Activated gamma-delta T cell treated with anti-CD3 and anti-CD28 coated beads, Interleukin-2, amount 50 U/mL, for 16 hours (primary cell): ENCODE measurements around the gene SURF2.

Source experiments
- DNase-seq: peaks from one replicate; pipeline ENCODE4 v3.0.0-alpha.2; 2020; ENCODE audit warnings: low read depth

The SURF2 gene

GRCh38 chr9:133354766-133355165 is 1.6 kb upstream of the SURF2 start:
- DNase-seq: no peak

DNA sequence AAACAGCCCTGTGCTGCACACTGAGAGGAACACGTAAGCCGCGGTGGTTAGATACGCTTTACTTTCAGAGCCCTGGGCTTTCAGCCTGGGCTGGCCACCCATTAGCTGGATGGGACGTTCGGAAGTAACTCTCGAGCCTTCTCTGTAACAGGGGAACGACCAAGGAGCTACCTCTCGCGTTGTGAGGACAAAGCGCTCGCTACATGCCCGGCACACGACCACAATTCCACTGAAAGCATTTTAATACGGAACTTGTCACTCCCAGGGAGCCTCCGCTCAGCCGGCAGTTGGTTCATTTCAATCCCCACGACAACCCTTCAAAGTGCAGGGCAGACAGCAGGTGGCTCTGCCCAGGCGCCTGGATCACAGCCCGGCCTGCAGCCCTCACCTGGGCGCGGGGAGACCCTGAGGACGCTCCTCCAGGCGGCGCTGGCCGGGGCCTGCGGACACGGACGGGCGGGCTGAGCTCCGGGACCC is 431 bp upstream of the SURF2 start:
- no peak for DNase-seq

GRCh38 chr9:133357656-133358055 is 1.3 kb downstream of the SURF2 start:
- DNase-seq: no peak

- no peak for DNase-seq
Observed at GRCh38 chr9:133359399-133360175, 3.2 kb downstream of the SURF2 start.

DNA sequence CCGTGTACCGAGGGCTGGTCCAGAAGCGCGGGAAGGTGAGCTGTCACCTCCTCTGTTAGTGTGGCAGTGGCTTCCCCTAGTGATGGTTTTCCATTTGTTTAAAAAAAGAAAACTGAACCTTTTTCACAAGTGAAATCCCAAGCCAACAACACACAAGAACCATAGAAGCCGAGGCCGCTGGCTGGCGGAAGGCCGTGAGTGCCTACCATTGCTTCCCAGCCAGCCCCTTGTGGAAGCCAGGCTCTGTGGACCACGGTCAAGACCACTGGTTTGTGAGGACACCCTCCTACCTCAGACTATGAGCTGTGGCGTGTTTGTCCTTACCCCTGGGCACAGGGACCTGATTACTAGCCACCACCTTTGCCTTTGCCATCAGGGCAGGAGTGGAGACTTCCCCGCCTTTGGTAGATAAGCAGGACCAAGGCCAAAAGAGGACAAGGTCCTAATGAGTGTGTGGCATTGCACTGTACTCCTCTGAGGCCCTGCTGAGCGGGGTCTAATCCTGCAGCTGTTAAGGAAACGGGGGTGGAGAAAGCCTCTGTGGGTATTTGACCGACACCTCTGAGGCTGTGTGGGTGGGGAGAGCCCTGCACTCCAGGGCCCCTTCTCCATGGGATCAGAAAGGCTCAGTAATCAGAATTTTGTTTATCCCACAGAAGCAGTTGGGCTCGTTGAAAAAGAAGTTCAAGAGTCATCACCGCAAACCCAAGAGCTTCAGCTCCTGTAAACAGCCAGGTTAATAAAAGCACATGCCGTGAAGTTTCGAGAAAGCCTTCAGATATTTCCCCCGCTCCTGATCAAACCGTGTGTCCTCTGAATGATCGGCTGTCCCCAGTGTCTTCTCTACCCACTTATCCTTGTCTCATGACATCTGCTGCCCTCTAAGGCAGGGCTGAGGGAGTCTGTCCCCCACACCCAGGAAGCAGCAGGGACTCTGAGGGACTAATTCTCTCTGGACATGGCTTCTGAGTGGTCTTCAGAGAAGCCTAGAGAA is 4.3 kb downstream of the SURF2 start:
- DNase-seq: no peak

DNA sequence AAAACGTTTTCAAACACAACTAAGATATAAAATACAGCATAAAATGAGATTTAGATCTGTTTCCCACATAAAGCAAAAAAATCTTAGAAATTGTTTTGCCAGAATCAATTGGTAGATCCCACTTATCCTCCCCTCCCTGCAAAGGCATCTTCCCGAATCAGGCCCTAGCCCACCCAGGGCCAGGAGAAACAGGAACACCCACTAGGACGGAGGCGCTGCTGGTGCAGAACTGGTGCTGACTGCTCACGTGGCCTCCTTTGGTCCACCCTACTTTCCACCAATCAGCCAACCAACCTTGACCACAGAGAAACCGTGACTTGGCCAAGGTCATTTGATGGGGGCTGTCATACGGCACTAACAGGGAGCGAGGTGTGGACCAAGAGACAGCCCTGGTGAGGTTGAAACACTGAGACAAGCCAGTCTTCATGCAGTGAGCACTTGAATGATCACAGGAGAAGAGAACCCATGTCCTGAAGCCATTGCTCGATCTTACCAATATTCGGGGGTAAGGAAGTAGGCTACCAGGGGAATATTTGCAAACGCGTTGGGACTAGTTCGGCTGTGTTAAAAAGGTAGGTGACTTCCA is 5.2 kb downstream of the SURF2 start:
- no peak for DNase-seq

DNA sequence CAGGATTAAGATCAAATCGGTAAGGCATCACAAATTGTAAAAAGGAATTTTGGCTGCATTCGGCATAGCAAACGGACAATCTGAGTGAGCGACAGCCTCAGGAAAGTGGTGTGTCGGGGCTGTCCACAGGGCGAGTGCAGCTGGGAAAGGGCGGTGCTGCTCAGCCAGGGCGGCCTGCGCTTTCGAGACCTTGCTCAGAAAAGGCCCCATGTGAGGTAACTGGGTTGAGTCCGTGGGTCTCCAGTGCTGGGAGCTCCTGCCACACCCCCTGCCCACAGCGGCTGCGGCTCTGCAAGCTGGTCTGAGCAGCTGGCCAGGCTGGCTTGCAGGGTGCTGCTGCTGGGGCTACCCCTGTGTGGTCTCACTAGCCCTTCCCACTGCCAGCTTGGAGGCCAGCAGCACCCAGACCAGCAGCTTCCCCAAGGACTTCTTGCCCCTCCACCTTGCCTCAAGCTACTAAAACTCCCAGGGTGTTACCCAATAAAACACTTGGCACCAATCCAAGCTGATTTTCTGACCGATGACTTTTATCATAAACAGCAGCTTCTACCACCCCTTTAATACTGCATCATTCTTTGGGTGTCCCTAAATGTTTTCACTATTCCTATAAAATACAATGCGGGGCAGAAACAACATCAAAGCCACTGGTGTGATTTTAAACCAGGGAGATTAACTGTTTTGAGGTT is 6.2 kb downstream of the SURF2 start:
- DNase-seq: no peak

DNA sequence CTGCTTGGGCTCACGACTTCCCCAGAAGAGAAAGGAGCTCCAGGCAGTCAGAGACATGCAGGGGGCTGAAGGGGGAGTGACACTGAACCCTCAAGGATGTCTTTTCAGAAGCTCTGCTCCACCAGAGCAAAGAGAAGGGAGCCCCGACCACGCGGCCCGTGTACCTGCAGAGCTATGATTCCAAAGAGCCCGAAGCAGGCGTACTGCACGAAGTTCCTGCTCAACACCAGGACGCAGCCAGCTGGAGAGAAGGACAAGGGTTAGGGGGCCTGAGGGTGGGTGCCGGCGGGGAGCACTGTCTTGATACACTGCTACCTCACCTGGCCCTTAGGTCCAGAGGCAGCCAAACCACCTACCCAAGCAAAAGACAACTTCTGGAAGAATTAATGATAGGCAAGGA is 10.1 kb downstream of the SURF2 start:
- DNase-seq: no peak

DNA sequence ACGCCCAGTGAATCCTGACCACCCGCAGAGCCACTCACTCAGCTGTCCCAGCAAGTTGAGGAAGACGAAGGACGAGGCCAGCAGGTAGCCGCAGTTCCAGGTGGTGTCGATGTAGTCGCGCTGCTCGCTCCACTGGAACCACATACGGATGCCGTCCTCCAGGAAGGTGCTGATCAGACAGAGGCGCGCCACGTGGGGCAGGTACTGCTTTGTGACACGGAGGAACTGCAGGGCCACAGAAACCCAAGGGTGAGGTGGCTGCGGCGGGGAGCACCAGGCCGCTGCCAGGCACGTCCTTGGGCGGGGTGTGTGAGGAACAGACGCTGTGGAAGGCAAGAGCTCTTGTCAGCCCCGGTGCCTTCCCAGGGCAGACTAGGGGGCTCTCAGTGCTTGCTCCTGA is 10.9 kb downstream of the SURF2 start:
- DNase-seq: no peak

DNA sequence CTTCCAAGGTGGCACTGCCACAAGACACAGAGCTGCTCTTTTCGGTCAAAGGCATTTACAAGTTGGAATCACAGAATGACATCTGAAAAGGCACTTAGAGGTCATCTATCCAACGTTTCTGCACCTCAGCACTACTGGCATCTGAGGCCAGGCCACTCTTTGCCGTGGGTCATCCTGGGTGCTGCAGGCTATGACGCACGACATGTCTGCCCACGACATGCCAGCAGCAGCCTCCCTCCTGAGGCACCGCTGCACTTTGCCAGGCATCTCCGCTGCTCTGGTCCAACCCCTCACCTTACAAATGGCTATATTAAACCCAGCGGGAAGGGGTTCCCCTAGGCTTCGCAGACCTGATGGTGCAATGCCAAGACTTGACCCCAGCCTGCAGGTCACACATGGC is 11.4 kb downstream of the SURF2 start:
- DNase-seq: no peak

- DNase-seq: no peak
Observed at GRCh38 chr9:133368249-133368881, 12.0 kb downstream of the SURF2 start.

GRCh38 chr9:133369422-133369821 is 13.1 kb downstream of the SURF2 start:
- no peak for DNase-seq

DNA sequence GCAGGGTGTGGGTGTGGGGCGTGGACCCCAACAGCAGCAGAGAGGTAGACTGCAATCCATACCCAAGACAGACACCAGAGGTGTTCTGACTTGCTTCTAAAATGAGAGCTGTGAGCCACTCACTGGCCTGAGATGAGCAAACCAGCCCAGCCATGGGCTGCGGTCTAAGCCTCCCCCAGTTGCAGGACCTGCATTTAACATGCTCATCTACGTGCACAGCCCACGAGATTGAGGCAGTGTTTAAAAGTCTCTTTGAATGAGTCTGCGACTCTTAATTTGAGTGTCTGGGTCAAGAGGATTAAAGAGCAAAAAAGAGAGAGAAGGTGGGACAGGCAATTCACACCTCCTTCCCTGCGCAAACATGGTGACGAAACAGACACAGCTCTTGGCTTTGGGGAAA is 13.6 kb downstream of the SURF2 start:
- no peak for DNase-seq

GRCh38 chr9:133370685-133371084 is 14.3 kb downstream of the SURF2 start:
- no peak for DNase-seq

DNA sequence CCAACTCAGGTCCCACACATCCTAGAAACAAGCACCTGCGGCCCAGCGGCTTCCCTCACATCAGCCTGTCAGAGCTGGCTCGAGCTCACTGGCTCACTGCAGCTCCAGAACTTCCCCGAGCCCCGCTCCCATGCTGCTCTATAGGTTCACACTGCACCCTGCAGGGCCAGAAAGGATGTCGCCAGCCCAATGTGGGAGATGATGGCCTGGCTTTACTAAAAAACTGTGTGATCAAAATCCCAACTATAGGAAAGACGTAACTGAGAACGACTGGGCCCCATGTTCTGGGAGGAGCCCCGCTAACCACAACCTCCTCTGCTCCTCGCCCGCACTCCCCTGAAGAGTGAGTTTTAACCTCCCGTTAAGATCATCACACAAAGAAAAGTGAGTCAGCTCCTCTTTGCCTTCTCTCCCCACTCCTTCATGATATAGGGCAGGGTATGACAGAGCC is 14.9 kb downstream of the SURF2 start:
- DNase-seq: peak; percentile 57

DNA sequence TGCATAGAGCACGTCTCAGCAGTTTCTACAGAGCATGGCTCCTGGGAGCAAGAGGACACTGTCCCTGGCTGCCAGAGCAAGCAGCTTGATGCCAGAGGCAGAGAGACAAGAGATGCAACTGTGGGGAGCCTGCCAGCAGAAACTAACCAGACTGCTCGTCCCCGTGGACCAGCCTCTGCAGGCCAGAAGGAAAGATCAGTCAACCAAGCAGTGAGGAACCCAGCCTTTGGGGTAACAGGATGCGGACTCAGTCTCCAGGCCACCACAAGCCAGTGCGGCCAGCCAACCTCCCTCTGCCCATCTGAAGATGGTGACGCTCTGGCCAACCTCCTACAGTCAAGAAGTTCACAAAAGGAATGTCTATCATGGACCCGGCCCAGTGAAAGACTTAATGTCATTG is 15.8 kb downstream of the SURF2 start:
- no peak for DNase-seq

GRCh38 chr9:133374612-133375115 is 18.3 kb downstream of the SURF2 start:
- DNase-seq: no peak

DNA sequence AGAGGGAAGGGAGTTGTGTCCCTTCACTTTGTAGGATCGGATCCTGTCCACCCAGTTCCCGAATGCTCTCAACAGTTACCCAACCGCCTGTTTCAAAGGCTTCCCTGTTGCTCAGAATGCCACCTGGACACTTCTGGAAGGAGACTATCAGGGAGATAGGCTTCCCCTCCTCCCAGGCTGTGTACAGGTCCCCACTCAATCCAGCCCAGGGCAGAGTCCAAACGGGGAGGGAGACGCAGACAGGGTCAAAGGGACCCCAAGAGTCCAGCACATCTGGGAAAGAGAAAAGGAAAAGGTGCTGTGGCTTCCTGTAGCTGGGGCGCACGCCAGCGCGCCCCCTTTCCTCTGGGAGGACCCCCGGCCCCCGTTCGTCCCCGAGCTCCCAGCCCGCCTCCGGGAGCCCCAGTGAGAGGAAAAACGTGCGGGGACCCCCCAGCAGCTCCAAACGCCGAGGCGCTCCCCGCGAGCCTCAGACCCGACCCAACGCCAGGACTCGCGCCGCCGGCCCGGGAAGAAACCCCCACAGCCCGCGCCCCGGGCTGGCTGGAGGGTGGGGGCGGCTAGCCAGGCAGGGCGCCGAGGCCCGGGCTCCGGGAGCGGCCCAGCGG is 18.9 kb downstream of the SURF2 start:
- no peak for DNase-seq

GRCh38 chr9:133375724-133376654 is 19.6 kb downstream of the SURF2 start, which contains the start of the genes STKLD1 and SURF4:
STKLD1 (plus strand) TSS chr9:133376366; CDS start chr9:133376474, 108 bp downstream.
SURF4 (minus strand) TSS chr9:133376060; CDS start chr9:133375969, 91 bp downstream.
- peak; percentile 91 for DNase-seq
